BLaER1 treated with 17β-estradiol and CSF1 and Interleukin-3, amounts not matched to agents 10 nM and 100 nM (cell line): Measurements from ENCODE around the gene GLIS2.

Experiments
- H3K27ac ChIP-seq, 11 experiments: shearing (Covaris generic); formaldehyde crosslinking; 2 replicates each; pipeline ENCODE4 v1.8.1; 2022
- H3K27me3 ChIP-seq, 11 experiments: shearing (Covaris generic); formaldehyde crosslinking; 2 replicates each; pipeline ENCODE4 v1.8.1; 2022
- H3K36me3 ChIP-seq, 11 experiments: shearing (Covaris generic); formaldehyde crosslinking; 2 replicates each; pipeline ENCODE4 v1.8.1; 2022
- H3K4me1 ChIP-seq, 10 experiments: shearing (Covaris generic); formaldehyde crosslinking; 2 replicates each; pipeline ENCODE4 v1.8.1; 2022
- H3K4me2 ChIP-seq, 11 experiments: shearing (Covaris generic); formaldehyde crosslinking; 2 replicates each; pipeline ENCODE4 v1.8.1; 2022
- H3K4me3 ChIP-seq, 10 experiments: shearing (Covaris generic); formaldehyde crosslinking; 2 replicates each; pipeline ENCODE4 v1.8.1; 2022
- H3K9ac ChIP-seq, 11 experiments: shearing (Covaris generic); formaldehyde crosslinking; 2 replicates each; pipeline ENCODE4 v1.8.1; 2022
- H3K9me3 ChIP-seq, 11 experiments: shearing (Covaris generic); formaldehyde crosslinking; replicated peaks in 1 of 11; 2 replicates each; pipeline ENCODE4 v1.8.1; 2022
- H4K20me1 ChIP-seq, 11 experiments: shearing (Covaris generic); formaldehyde crosslinking; 2 replicates each; pipeline ENCODE4 v1.8.1; 2022
- Cebpa-rat ChIP-seq, 11 experiments: shearing (Covaris generic); IDR thresholded peaks; 2 replicates each; pipeline ENCODE4 v1.8.1; 2022

The GLIS2 gene

DNA sequence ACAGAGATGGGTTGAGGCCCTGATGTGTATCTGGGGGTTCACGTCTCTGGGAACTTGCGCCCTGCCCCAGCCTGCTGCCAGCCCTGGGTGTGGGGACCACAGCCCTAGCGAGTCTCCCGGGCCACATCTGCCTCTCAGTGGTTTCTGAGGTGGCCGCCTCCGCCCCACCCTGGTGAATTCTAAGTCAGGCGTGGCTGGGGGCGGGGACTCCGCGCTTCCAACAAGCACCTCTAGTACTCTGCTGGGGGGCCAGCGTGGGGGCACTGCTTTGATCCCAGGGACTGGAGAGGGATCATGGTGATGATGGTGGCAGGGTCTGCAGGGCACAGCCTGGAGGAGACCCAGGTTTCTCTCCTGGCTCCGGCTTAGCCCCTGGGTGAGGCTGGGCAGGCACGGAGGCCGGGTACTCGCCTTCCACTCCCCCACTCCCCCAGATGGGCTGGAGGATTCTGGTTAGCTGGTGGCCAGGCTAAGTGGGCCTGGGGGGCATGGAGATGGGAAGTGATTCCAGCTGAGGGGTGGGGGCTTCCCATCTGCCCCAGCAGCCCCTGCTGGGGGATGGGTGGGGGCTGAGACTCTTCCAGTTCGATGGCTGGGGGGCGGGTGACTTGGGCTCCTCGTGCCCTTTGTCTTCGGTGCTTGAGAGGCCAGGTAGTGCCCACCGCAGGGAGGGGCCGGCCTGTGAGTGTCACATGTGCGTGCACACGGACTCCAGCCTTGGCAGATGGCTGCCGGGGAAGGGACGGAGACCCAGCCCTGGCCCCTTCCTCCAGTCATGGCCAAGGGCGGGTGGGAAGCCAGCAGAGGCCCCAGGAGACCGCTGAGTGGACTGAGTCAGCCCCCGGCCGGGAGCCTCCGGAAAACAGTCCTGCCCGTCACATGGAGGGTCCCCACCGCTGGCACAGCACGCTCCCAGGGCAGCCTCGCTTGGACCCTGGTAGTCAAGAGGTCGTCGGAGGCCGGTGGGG lies 3.9 kb downstream of the GLIS2 start:
- peak overlapping the region in 2 of 11 experiments; percentile 15 to 17; a peak in 3 of 22 replicates for H3K27ac ChIP-seq
- peak overlapping the region in 8 of 11 experiments; percentile 10 to 87 (median 28); a peak in 12 of 22 replicates for H3K9ac ChIP-seq
- no peaks in the 10 kb centered on the region for H3K9me3 ChIP-seq
- peaks cover 6 to 7% (median 7%) of the 10 kb centered on the region in 11 experiments for H3K27me3 ChIP-seq
- no peaks in the 10 kb centered on the region for H3K36me3 ChIP-seq
- peak overlapping the region in 3 of 10 experiments; percentile 2 to 29 (median 21); a peak in 5 of 20 replicates for H3K4me3 ChIP-seq
- H3K4me1 ChIP-seq, result peaks cover 60 to 90% (median 83%) of the 10 kb centered on the region in 10 experiments
- H3K4me2 ChIP-seq, result peak overlapping the region; percentile 89 to 100 (median 99)
- no peak for TF ChIP-seq Cebpa-rat (IDR thresholded peaks at IDR 0.05)
- H4K20me1 ChIP-seq, result peaks cover 44 to 87% (median 84%) of the 10 kb centered on the region in 11 experiments; a peak in 21 of 22 replicates

DNA sequence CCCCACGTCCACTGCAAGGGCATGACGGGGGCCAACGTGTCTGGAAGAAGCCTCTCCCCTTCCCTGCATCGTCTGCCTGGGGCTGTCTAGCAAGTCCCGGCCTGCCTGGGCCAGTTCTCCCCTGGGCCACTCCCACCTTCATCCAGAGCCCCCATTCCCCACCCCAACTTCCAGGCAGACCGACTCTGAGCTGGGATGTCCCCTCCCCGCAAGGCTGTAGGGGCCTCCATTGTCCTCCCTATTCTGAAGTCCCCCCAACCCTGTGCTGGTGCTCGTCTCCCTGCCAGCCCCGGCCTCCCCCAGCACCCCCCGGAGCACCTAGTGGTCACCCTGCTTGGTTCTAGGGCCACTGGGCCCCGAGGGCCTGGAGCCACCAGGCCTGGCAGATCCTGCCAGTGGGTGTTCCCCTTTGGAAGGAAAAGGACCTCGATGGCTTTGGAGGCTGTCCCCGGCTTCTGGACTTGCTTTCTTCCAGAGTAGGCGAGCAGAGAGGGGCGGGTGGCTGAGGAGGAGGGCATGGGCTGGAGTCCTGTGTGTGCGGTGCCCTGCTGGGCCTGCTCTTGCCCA lies 4.8 kb downstream of the GLIS2 start:
- H3K27me3 ChIP-seq, result no peaks in the 10 kb centered on the region
- no peak for TF ChIP-seq Cebpa-rat (IDR thresholded peaks at IDR 0.05)
- H3K4me1 ChIP-seq, result peaks cover 64 to 94% (median 87%) of the 10 kb centered on the region in 10 experiments
- H3K9me3 ChIP-seq, result no peaks in the 10 kb centered on the region
- H3K36me3 ChIP-seq, result no peaks in the 10 kb centered on the region
- H4K20me1 ChIP-seq, result peaks cover 49 to 94% (median 90%) of the 10 kb centered on the region in 11 experiments; a peak in 21 of 22 replicates
- H3K27ac ChIP-seq, result peak overlapping the region in 1 of 11 experiments; percentile 17; a peak in 1 of 22 replicates
- no peak overlapping the region for H3K4me3 ChIP-seq
- peak overlapping the region in 6 of 11 experiments; percentile 7 to 57 (median 27); a peak in 4 of 22 replicates for H3K9ac ChIP-seq
- peak overlapping the region; percentile 89 to 100 (median 99); a peak in 20 of 22 replicates for H3K4me2 ChIP-seq

DNA sequence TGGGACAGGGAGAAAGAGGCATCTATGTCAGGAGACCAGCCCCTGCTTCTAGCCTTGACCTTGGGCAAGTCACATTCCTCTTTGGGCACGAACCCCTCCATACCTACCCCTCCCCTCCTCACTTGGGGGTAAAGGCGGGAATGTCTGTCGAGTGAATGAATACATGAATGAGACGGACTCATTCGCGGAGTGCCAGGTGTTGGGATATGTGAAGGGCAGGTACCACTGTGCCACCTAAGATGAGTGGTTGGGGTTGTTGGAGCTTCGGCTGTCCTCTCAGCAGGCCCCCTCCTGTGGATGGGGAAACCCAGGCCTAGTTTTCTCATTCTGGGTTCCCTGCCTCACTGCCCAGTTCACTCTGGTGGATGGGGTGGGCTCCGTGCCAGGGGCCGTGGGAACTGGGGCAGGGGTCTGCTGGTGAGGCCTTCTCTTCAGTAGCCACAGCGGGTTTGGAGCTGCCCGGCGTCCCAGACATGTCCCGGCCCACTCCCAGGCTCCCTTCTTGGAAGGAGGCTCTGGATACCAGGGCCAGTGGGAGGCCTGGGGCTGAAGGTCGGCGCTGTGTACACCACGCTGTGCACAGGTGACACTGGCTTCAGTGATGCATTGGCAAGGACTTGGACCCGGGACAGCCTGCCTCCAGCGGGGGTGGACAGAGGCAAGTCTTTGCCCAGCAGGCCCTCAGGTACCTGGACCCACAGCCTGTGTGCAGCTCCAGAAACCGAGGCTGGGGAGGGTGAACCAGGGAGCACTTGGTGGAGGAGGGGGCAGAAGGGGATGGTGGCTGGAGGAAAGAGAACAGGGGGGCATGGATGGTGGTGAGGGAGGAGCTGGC lies 5.6 kb downstream of the GLIS2 start:
- no peaks in the 10 kb centered on the region for H3K27me3 ChIP-seq
- peaks cover 73 to 100% (median 94%) of the 10 kb centered on the region in 10 experiments for H3K4me1 ChIP-seq
- H3K36me3 ChIP-seq, result no peaks in the 10 kb centered on the region
- H3K9ac ChIP-seq, result peak overlapping the region in 2 of 11 experiments; percentile 9; a peak in 1 of 22 replicates
- peak overlapping the region in 6 of 11 experiments; percentile 10 to 100 (median 98); a peak in 4 of 22 replicates for H3K4me2 ChIP-seq
- no peak for TF ChIP-seq Cebpa-rat (IDR thresholded peaks at IDR 0.05)
- no peaks in the 10 kb centered on the region for H3K9me3 ChIP-seq
- H3K27ac ChIP-seq, result no peak overlapping the region
- H4K20me1 ChIP-seq, result peaks cover 49 to 99% (median 90%) of the 10 kb centered on the region in 11 experiments; a peak in 21 of 22 replicates
- H3K4me3 ChIP-seq, result no peak overlapping the region

DNA sequence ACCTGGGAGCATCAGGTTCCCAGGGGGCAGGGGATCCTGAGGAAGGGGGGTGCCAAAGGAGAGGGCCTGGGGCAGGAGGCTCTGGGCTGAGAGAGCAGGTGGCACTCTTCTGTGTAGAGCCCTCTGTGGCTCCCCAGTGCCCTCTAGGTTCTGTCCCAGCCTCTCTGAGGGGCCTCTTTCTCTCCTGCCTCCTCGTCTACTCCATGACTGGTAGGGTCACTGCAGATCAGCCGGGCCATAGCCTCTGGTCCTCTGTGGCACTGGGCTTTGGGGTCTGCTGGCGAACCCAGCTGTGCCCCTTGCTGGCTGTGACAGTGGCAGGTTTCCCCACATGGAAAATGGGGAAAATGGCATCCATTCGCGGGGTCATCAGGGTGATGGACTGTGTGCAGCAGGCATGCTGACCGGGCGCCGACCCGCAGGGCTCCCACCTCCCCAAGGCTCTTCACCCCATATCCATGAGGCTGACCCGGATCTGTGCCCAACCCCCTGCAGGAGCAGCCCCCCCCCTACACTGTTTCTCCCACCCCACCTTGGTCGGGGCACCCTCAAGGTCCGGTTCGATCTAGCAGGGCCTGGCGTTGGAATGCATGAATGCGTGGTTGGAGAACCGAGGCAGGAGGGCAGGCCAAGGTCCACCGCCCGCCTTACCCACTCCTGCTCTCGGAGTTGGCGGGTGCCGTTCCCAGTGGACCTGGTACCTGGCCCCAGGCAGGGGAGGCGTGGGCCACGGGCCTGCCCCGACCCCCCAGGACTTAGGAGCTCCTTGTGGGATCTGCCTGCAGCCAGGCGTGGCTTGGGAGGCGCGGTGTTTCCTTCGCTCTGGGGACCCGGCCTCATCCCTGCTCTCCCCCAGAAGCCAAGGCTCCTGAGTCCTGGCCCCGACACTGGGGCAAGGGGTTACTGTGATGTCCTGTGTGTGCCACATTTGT lies 6.5 kb downstream of the GLIS2 start:
- H3K36me3 ChIP-seq, result no peaks in the 10 kb centered on the region
- H3K9me3 ChIP-seq, result no peaks in the 10 kb centered on the region
- no peak overlapping the region for H3K4me3 ChIP-seq
- H3K27ac ChIP-seq, result no peak overlapping the region
- H3K9ac ChIP-seq, result peak overlapping the region in 2 of 11 experiments; percentile 9 to 15; a peak in 1 of 22 replicates
- TF ChIP-seq Cebpa-rat (IDR thresholded peaks at IDR 0.05), result no peak
- peaks cover 45 to 99% (median 81%) of the 10 kb centered on the region in 11 experiments; a peak in 21 of 22 replicates for H4K20me1 ChIP-seq
- peak overlapping the region in 6 of 11 experiments; percentile 32 to 100 (median 85); a peak in 8 of 22 replicates for H3K4me2 ChIP-seq
- H3K4me1 ChIP-seq, result peaks cover 74 to 100% (median 94%) of the 10 kb centered on the region in 10 experiments
- no peaks in the 10 kb centered on the region for H3K27me3 ChIP-seq

DNA sequence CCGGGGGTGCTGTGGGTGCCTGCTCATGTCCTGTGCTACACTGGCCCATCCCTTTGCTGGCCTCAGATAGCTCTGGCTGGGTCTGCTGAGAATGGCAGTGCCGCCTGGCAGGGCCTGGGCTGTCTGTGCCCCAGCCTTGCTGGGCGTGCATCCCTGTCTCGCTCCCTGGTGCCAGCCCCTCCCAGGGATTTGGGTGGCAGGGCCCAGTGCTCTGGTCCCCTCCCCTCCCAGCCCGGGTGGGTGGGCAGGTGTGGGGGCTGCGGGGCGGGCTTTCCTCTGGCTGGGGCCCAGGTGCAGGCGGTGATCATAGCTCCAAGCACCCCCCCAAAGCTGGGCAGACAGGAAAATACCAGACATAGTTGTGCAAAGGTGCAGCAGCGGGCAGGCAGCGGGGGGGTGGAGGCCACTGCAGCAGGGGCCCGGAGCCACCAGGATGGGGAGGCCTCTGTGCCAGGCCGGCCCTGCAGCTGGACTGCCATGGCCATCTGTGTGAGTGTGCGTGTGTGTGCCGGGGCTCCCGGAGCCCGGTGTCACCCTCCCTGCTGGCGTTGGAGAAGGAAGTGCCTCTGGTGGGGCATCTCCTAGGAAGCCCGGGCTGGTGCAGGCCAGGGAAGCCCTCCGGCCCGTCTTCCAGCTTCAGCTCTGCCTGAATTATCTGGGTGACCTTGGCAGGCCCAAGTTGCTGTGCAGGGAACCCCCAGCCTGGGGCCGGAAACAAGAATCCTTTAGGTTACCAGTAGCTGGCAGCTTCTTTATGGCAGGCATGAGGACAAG lies 7.4 kb downstream of the GLIS2 start:
- Histone ChIP-seq H3K4me2 (peak overlapping the region; percentile 62 to 99 (median 83); a peak in 21 of 22 replicates), H3K36me3 (no peaks in the 10 kb centered on the region), H3K4me3 (no peak overlapping the region), H3K27me3 (no peaks in the 10 kb centered on the region), H3K9ac (peak overlapping the region in 9 of 11 experiments; percentile 5 to 63 (median 48); a peak in 13 of 22 replicates), H3K4me1 (peaks cover 69 to 97% (median 91%) of the 10 kb centered on the region in 10 experiments), H3K27ac (peak overlapping the region in 8 of 11 experiments; percentile 22 to 71 (median 46); a peak in 11 of 22 replicates), H4K20me1 (peaks cover 38 to 90% (median 72%) of the 10 kb centered on the region in 11 experiments; a peak in 21 of 22 replicates), H3K9me3 (no peaks in the 10 kb centered on the region)
- TF ChIP-seq Cebpa-rat (IDR thresholded peaks at IDR 0.05), result no peak

DNA sequence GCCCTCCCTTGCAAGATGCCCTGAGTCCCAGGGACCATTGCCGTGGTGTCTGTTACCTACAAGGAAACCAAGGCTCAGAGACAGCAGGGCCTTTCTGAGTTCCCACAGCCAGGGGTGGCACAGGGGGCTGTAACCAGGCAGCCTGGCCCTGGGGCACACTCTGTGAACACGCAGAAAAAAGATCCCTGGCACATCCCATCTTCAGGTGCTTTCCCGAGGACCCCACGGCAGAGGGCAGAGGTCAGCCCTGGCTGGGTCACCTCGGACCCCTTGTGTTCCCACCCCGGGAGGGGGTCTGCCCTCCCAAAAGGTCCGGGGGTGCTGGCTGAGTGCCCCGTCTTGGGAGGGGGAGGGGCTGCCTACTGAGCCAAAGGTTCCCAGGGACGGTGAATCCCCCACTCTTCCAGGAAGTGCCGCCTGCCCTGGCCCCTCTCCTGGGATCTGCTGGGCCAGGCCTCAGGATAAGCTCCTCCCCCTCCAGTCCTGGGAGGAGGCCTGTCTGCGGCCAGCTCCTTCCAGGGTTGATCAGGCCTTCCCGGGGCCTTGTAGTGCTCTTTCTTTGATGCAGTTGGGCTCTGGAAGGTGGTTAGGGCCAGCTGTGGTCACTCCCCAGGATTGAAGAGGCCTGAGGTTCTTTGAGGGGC lies 8.1 kb downstream of the GLIS2 start:
- Histone ChIP-seq H3K9me3 (no peaks in the 10 kb centered on the region), H3K36me3 (no peaks in the 10 kb centered on the region), H3K27me3 (no peaks in the 10 kb centered on the region), H3K4me1 (peaks cover 69 to 97% (median 91%) of the 10 kb centered on the region in 10 experiments), H4K20me1 (peaks cover 32 to 90% (median 65%) of the 10 kb centered on the region in 11 experiments; a peak in 21 of 22 replicates), H3K4me2 (peak overlapping the region; percentile 62 to 99 (median 83)), H3K9ac (peak overlapping the region; percentile 5 to 63 (median 31); a peak in 16 of 22 replicates), H3K27ac (peak overlapping the region in 9 of 11 experiments; percentile 10 to 71 (median 40); a peak in 16 of 22 replicates), H3K4me3 (no peak overlapping the region; a peak in 1 of 20 replicates)
- TF ChIP-seq Cebpa-rat (IDR thresholded peaks at IDR 0.05), result no peak
